Measurements from ENCODE around the gene GSG1L.

DNA sequence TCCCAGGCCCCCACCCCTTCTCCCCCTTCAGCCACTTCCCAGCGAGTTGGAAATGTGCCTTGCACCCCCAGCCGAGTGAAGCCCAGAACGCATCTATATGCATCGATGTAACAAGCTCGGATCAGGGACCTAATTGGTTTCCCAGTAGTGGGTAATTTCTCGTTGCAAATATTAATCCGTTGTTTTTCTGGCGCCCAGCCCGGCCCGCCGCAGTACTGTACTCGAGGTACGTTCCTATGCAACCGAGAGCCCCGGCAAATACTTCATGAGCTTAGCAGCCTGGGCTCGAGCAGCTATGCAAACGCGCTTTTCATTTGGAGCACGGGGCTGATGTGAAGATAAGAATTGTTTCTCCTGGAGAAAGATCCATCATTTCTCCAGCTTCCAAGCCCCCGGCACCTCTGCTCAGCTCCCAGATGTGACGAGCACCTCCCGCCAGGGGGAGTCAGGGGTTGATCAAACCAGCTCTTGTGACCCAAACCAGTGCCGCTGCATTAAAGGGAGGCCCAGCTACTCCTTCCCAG lies 283.8 kb downstream of the GSG1L start:
- TF ChIP-seq POLR2A (IDR thresholded peaks at IDR 0.05; ENCODE audit: low read depth, low read length) (no peak), TAF1 (IDR thresholded peaks at IDR 0.05; ENCODE audit: low read depth, low read length) (no peak), POLR2AphosphoS5 (IDR thresholded peaks at IDR 0.05; ENCODE audit: low read depth, low read length) (no peak), POU2F2 (IDR thresholded peaks at IDR 0.05; ENCODE audit: low read depth, low read length) (no peak)
